ENCODE results near the gene ATP9A.

- TF ChIP-seq CTCF (IDR thresholded peaks at IDR 0.05) (no peak), POLR2A (IDR thresholded peaks at IDR 0.05) (no peak)
These were observed 88.0 kb downstream of the ATP9A start for GRCh38 chr20:51680067-51680749.
